ENCODE results near the gene UPF2. TPM values are rescaled to one million over a fixed set of nuclear protein-coding genes. Genes with fewer than 3 reads are reported as not detected.

UPF2 gene
- total and polyA plus RNA-seq, 2 donors from 2014 or later, result 8.4 to 19.4 TPM

DNA sequence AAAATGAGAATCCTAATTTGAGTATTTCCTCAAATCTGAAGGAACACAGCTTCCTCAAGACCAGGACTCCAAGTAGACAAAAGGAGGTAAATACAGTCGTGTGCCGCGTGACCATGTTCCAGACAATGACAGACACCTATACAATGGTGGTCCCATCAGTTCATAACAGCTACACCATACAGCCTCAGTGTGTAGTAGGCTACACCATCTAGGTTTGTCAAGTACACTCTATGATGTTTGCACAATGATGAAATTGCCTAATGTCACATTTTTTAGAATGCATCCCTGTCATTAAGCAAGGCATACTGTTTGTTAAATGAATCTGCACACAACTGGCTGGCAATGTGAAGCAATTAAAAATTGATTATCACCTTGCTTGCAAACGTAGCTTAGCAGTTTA is 111.6 kb downstream of the UPF2 start:
- Histone ChIP-seq H3K36me3 (ENCODE audit: control insufficient read depth in 2 of 3, insufficient read depth in 3 of 3, low read length in 3 of 3) (peaks cover 12 to 50% (median 30%) of the 10 kb centered on the region in 3 donors), H3K27me3 (ENCODE audit: control insufficient read depth, insufficient read depth, low read length) (no peaks in the 10 kb centered on the region), H3K9ac (ENCODE audit: low read length in 3 of 3) (no peak overlapping the region), H3K4me3 (ENCODE audit: low read length in 3 of 3) (no peak overlapping the region), H3K4me1 (ENCODE audit: control insufficient read depth in 2 of 3, insufficient read depth in 2 of 3, low read depth in 1 of 3, low read length in 3 of 3) (no peaks in the 10 kb centered on the region), H3K9me3 (ENCODE audit: control insufficient read depth in 2 of 3, insufficient read depth in 1 of 3, low read length in 3 of 3) (no peaks in the 10 kb centered on the region), H3K27ac (ENCODE audit: low read depth in 2 of 2, low read length in 2 of 2) (no peak overlapping the region)
- FAIRE-seq, result no peak
- intact Hi-C loops (cut with DNase I), result no loop called here
- TF ChIP-seq, protein P1, sequence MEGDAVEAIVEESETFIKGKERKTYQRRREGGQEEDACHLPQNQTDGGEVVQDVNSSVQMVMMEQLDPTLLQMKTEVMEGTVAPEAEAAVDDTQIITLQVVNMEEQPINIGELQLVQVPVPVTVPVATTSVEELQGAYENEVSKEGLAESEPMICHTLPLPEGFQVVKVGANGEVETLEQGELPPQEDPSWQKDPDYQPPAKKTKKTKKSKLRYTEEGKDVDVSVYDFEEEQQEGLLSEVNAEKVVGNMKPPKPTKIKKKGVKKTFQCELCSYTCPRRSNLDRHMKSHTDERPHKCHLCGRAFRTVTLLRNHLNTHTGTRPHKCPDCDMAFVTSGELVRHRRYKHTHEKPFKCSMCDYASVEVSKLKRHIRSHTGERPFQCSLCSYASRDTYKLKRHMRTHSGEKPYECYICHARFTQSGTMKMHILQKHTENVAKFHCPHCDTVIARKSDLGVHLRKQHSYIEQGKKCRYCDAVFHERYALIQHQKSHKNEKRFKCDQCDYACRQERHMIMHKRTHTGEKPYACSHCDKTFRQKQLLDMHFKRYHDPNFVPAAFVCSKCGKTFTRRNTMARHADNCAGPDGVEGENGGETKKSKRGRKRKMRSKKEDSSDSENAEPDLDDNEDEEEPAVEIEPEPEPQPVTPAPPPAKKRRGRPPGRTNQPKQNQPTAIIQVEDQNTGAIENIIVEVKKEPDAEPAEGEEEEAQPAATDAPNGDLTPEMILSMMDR (IDR thresholded peaks at IDR 0.05; ENCODE audit: borderline replicate concordance, extremely low read depth, insufficient read depth), result no peak
- DNase-seq, result no peak

DNA sequence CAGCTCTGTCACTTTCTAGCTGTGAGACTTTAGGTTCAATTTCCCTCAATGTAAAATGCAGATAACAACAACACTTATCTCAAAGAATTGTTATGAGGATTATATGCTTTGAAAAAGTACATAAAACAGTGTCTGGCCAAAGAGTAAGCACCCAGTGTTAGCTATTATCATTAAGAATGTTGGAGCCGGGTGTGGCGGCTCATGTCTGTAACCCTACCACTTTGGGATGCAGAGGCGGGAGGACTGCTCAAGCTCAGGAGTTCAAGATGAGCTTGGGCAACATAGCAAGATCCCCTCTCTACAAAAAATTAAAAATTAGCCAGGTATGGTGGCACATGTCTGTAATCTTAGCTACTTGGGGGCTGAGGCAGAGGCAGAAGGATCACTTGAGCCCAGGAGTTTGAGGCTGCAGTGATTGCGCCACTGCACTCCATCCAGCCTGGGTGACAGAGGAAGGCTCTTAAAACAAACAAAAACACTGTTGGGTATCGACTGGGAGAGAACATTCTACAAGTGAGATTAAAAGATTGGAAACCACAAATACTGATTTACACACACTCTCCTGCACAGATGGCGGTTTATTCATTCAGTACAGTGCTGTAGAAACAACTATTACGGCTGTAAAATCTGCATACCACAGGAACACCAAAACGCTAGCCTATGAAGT is 112.2 kb downstream of the UPF2 start:
- intact Hi-C loops (cut with DNase I), result no loop called here
- Histone ChIP-seq H3K9ac (ENCODE audit: low read length in 3 of 3) (no peak overlapping the region), H3K4me1 (ENCODE audit: control insufficient read depth in 2 of 3, insufficient read depth in 2 of 3, low read depth in 1 of 3, low read length in 3 of 3) (no peaks in the 10 kb centered on the region), H3K27ac (ENCODE audit: low read depth in 2 of 2, low read length in 2 of 2) (no peak overlapping the region), H3K4me3 (ENCODE audit: low read length in 3 of 3) (no peak overlapping the region), H3K36me3 (ENCODE audit: control insufficient read depth in 2 of 3, insufficient read depth in 3 of 3, low read length in 3 of 3) (peaks cover 12 to 50% (median 34%) of the 10 kb centered on the region in 3 donors), H3K27me3 (ENCODE audit: control insufficient read depth, insufficient read depth, low read length) (no peaks in the 10 kb centered on the region), H3K9me3 (ENCODE audit: control insufficient read depth in 2 of 3, insufficient read depth in 1 of 3, low read length in 3 of 3) (no peaks in the 10 kb centered on the region)
- no peak for FAIRE-seq
- no peak for DNase-seq
- TF ChIP-seq, protein P1 (IDR thresholded peaks at IDR 0.05; ENCODE audit: borderline replicate concordance, extremely low read depth, insufficient read depth), result no peak

DNA sequence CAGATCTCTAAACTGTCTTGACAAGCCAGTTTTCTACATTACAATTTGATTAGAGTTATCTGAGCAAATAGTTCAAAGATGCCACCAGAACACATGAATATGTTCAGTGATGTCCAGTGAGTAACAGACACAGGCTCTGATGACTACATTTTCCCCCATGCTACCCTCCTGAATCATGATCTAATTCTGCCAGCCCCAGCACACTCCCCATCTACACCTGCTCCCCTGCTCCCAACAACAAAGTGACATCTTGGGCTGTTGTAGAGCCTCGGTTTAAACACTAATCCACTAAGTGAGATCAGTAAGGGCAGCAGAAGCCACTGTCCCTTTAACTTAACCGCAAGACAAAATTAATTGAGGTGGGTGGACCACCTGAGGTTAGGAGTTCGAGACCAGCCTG is 114.9 kb downstream of the UPF2 start:
- no peak for FAIRE-seq
- TF ChIP-seq, protein P1 (IDR thresholded peaks at IDR 0.05; ENCODE audit: borderline replicate concordance, extremely low read depth, insufficient read depth), result no peak
- no peaks in the 10 kb centered on the region for H3K27me3 ChIP-seq (ENCODE audit: control insufficient read depth, insufficient read depth, low read length)
- H3K4me1 ChIP-seq (ENCODE audit: control insufficient read depth in 2 of 3, insufficient read depth in 2 of 3, low read depth in 1 of 3, low read length in 3 of 3), result no peaks in the 10 kb centered on the region
- H3K9ac ChIP-seq (ENCODE audit: low read length in 3 of 3), result no peak overlapping the region
- no peak overlapping the region for H3K27ac ChIP-seq (ENCODE audit: low read depth in 2 of 2, low read length in 2 of 2)
- H3K9me3 ChIP-seq (ENCODE audit: control insufficient read depth in 2 of 3, insufficient read depth in 1 of 3, low read length in 3 of 3), result no peaks in the 10 kb centered on the region
- H3K36me3 ChIP-seq (ENCODE audit: control insufficient read depth in 2 of 3, insufficient read depth in 3 of 3, low read length in 3 of 3), result peaks cover 12 to 47% (median 36%) of the 10 kb centered on the region in 3 donors
- H3K4me3 ChIP-seq (ENCODE audit: low read length in 3 of 3), result no peak overlapping the region
- intact Hi-C loops (cut with DNase I), result no loop called here
- no peak for DNase-seq
